Left renal pelvis (tissue), 4 donors: Measurements from ENCODE around the gene GAL3ST2. TPM values are rescaled to one million over a fixed set of nuclear protein-coding genes. Genes with fewer than 3 reads are reported as not detected.

ENCODE experiments used
- DNase-seq, 4 donors: peaks; one replicate each; pipeline ENCODE4 v3.0.0-alpha.2; 2013; ENCODE audit warnings: low read depth in 4 of 4, low spot score in 3 of 4
- polyA plus RNA-seq, 4 donors: library from polyadenylated mRNA; unstranded; fragments of 120-200 nt; gene quantifications; one replicate each; pipeline ENCODE4 v1.2.1, GENCODE V29; 2013; ENCODE audit not compliant: insufficient read length in 4 of 4

The GAL3ST2 gene
- polyA plus RNA-seq, 4 donors = 0.16 to 0.87 (median 0.28) TPM

DNA sequence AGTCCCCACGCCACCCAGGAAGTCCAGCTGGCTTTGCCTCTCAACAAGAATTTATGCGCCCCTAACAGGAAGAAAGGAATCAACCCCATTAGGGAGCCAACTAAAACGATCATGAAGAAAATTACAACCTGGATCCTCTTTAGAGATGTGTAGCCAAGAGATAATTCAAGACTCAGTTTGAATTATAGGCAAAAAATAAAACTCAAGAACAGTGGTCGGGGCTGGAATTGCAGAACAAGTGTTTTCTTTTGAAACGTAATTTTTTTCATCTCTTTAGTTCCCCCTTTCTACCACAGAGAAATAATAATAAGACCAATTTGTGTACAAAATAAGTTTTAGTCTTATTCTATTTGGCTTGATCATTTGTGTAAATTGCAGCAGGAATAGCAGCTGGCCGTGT, 59.7 kb downstream of the GAL3ST2 start:
- no peak for DNase-seq

DNA sequence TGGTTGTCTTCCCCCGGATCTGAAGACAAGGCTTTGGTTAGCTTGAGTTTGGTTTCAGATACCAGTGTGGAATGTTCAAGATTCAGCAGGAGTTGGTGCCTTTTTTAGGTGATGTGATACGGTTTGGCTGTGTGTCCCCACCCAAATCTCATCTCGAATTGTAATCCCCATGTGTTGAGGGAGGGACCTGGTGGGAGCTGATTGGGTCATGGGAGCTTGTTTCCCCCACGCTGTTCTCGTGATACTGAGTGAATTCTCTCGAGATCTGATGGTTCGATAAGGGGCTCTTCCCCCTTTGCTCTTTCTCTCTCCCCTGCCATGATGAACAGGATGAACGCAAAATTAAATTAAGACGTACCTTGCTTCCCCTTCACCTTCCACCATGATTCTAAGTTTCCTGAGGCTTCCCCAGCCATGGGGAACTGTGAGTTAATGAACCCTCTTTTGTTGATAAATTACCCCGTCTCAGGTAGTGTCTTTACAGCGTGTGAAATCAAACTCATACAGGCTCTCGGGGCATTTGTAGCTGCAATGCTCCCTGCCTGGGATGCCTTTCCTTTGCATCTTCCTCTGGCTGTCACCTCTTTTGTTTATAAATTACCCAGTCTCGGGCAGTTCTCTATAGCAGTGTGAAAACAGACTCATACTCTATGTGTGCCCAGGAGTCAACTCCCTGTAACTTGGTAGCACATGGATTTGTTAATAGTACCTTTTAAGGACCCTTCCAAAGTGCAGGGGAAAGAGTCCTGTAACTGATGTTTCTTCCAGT, 60.8 kb downstream of the GAL3ST2 start:
- DNase-seq = no peak

DNA sequence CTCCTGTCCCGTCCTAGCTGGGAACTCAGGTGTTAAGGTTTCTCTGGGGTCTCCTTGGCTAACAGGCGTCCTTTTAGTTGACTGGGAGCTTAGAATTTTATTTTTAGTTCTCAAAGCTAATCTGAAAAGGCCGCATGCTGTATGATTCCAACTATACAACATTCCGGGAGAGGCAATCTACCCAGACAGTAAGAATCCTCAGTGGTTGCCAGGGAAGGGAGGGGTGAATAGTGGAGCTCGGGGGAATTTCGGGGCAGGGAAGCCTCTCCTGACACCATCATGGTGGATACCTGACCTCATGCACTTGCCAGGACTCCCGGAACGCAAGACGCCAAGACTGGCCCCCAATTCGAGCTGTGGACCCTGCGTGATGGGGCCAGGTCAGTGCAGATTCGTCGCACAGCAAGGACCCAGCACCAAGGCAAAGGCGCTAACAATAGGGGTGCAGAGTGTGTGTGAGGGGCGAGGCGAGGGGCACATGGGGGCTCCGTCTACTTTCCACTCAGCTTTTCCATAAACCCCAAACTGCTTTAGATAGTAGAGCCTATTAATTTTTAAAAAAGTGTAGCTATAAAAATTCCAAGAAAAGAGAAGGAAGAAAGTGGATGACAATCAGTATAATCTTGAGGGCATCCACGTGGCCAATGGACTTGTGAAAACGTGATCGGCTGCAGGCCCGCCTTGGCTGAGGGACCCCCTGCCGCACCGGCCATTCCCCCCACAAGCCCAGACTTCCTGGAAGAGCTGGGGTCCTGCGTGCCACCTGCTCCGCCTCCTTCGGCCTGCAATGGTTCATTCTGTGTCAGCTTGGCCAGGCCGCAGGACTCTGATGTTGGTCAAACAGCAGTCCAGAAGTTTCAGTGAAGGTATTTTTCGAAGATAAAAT, 64.8 kb downstream of the GAL3ST2 start:
- DNase-seq = no peak

DNA sequence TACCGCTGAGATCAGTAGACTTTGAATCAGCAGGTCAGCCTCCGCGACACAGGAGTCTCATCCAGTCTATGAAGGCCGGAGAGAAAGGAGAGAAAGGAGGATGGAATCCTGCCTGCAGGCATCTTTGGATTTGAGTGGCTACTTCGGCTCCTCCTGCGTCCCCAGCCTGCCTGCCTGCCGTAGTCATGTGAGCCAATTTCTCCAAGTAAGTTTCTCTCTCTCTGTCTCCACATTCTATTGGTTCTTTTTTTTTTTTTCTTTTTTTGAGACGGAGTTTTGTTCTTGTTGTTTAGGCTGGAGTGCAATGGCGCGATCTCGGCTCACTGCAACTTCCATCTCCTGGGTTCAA, 65.4 kb downstream of the GAL3ST2 start:
- no peak for DNase-seq

DNA sequence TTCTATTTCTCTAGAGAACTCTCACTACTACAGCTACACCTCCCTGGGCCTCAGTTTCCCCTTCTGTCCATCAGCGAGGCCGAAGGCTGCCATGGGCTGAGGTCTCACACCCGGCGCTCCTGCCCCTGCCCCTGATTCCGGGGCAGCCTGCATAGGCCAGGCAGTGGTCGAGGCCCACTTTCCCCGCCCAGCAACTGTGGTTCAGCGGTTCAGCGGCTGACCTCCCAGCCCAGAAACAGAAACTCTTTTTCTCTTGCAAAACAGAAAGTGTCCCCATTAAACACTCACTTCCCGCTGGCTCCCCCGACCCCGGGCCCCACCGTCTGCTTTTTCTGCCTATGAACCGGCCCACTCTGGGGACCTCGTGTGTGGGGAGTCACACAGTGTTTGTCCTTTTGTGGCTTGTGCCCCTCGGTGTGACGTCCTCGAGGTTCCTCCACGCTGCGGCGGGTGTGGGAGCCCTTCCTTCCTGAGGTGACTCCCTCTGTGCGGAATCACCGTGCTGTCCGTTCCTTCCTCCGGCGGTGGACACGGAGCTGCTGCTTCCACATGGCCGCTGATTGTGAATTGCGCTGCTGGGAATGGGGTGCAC, 66.1 kb downstream of the GAL3ST2 start:
- DNase-seq = no peak

DNA sequence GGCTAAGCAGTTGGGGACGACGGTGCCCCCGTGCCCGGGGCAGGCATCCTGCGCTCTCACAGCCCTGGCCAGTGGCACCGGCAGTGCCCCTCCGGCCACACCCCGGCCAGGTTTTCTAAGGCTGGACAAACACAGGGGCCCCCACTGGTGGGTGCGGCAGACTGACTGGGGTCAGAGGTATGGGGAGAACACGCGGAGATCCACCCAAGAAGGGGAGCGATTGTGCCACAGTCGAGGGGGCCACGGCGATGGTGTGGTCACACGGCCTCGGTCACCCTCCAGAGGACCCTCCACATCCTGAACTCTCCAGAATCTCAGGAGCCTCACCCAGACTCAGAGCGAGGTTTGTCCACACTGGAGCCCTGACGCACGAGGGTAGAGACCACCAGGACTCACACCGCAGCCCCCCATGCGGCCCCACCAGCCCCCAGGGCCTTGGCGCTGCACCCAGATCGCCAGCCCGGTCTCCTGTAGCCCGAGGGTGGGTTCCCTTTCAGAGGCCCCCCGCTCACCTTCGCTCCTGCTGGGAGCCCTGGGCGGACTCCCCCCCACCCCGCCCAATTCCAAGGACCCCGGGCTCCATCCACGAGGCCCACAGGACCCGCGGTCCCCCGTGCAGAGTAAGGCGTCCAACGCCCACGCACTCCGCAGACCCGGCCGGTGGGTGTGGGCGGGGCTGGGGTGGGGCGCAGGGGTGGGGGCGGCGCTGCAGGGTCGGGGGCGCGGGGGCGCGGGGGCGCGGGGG, 66.9 kb downstream of the GAL3ST2 start:
- DNase-seq = no peak

DNA sequence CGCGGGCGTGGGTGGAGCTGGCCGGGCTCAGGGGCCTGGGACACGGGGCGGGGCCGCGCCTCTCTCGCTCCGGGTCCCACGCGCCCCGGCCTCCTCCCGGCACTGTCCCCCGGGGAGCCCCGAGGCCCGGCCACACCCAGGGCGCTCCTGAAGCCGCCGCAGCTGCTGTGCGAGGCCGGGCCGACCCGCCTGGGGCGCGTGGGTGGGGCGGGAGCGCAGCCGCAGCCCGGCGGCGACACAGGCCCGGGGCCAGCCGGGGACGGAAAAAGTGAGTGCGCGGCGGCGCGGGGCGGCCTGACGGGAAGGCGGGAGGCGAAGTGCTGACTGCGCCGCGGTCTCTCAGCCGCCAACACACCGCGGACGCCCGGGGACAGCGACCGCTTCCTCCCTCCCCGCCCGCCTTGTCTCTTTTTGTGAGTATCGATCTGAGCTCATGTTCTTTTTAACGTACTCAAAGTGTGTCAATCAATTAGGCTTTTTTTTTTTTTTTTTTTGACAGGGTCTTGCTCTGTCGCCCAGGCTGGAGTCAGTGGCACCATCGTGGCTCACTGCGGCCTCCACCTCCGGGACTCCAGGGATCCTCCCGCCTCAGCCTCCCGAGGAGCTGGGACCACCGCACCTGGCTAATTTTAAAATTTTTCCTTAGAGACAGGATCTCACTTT, 67.6 kb downstream of the GAL3ST2 start:
- DNase-seq = peak in 1 of 4 donors; percentile 56

DNA sequence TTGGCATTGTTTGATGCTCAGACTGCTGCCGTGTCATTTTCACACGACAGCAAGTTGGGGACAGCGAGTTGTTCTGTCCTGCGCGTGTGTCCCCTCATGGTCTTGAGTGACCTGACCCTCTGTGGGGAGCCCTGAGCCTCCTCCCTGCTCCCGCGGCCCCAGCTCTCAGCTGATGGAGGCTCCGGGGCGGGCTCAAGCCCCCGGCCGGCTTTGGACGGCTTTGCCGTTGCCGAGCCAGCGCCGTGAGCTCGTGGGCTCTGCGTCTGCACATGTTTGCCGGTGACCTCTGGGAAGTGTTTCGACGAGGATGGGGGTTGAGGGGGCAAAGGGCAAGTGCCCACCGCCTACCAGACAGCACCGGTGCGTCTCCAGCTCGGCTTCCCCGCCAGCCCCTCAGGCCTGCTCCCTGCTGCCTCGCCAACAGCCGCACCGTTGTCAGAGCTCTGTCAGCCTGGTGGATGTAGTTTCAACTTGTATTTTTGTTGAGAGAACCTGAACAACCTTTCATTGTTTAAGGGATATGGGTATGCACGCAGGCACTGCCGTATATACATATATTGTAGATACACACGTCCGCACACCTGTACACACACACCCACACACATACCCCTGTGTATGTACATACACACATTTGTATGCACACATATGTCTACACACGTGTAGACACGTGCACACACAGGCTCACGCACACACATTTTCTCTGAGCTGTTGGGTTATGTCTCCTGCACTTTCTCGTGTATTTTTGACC, 68.4 kb downstream of the GAL3ST2 start:
- DNase-seq = no peak

DNA sequence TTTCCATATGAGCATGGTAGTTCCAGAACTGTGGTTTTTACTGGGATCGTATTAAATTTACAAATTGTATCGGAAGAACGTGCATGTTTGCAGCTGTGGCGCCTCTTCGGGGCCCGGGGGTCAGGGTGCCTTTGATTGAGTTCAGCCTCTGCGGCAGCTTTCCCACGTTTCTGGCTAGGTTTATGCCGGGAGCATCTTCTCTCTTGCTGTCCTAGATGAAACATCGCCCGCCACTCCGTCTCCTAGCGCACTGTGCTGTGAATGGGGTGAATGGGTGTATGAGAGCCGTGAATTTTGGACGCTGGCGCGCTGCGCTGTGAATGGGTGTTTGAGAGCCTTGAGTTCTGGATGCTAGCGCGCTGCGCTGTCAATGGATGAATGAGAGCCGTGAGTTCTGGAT, 69.8 kb downstream of the GAL3ST2 start:
- DNase-seq = no peak

DNA sequence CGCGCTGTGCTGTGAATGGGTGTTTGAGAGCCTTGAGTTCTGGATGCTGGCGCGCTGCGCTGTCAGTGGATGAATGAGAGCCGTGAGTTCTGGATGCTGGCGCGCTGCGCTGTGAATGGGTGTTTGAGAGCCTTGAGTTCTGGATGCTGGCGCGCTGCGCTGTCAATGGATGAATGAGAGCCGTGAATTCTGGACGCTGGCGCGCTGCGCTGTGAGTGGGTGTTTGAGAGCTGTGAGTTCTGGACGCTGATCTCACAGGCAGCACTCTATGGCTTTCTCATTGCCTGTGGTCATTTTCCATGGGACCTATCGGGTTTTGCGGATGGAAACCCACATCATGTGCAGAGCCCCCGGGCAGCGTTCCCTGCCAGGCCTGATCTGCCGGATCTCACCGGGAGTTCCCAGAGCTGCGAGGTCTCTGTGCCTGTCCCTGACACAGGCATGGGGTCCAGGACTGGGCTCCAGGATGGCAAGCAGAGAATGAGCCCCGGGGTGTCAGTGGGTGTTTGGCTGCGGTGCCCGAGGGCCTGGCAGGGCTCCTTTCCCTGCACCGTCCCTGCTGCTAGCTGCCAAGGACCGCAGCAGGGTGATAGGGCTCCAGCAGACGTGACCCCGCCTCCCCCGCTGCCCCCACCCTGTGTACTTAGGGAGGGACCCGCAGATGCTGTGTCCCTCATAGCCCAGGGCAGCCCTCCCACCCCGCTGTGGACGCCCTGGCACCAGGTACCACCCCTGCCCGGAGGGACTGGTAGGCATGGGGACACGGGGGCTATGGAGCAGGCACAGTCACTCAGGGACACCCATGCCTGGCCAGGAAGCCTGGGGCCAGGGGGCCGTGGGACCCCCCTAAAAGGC, 72.4 kb downstream of the GAL3ST2 start:
- no peak for DNase-seq

DNA sequence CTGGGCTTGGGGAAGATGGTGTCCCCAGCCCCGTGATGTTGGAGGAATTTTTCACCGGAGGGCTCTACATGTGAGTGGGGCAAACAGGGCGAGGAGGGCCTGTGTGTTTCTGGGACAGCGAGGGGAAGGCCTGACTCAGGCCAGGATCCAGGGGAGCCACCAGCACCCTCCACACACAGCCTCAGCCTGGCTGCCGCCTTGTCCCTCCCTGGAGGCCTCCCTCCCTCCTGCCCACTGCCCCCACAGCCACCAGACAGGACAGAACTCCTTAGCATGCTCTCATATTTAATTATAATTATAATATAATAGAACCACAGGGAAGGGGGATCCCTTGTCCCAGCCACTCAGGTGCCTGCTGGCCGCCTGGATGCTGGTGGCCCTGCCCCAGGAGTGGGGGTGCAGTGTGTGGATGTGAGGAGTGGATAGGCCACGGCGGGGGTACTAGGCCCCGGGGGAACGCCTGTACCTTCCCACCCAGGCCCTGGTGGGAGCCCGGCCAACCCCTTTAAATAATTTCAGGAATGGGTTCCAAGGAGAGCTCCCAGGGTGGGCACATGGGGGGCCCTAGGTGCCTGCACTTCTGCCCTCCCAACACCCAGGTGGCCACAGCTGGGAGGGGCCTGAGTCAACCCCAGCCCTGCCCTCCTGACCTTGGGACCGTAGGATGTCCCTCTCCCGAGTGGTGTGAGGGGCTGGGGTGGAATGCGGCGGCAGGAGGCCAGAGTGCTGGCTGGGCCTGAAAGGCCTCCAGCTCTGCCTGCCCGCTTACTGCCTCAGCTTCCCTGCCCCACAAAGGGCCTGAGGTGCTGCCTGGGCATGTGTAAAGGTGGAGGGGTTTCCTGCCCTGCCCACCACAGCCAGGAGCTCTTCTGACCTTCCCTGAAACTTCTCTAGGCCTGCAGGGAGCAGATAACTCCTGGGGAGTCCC, 73.3 kb downstream of the GAL3ST2 start:
- no peak for DNase-seq

DNA sequence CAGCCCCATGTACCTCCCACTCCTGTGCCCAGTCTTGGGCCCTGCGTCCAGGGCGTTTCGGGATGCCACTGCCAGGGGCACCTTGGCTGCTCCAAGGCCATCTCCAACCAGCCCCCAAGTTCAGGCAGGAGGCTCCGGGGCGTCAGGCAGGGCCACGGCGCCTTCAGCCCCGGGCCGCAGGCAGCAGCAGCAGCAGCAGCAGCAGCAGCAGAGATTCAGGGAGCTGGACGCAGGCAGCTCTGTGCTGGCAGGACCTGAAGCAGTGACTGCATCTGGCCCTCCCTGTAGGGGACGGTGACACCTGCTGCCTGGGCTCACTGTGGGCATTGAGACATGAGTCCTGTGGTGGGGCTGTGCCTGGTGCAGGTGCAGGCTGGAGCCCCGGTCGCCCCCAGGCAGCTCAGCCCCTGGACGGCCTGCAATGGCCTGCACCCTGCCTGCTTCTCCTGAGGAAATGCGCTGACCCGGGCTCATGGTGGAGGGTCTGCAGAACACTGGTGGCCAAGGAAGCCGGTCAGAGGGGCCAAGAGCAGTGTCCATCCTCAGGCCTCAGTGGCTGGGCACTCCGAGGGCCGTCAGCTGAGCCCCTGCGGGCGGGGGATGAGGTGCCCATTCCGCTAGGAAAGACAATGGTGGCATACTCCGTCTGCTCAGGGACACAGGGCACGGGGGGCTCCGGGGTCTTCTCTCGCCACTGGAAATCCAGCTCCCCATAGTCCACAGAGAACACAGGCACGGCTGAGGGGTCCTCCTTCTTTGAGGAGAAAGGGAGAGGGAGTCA, 74.1 kb downstream of the GAL3ST2 start:
- DNase-seq = no peak

DNA sequence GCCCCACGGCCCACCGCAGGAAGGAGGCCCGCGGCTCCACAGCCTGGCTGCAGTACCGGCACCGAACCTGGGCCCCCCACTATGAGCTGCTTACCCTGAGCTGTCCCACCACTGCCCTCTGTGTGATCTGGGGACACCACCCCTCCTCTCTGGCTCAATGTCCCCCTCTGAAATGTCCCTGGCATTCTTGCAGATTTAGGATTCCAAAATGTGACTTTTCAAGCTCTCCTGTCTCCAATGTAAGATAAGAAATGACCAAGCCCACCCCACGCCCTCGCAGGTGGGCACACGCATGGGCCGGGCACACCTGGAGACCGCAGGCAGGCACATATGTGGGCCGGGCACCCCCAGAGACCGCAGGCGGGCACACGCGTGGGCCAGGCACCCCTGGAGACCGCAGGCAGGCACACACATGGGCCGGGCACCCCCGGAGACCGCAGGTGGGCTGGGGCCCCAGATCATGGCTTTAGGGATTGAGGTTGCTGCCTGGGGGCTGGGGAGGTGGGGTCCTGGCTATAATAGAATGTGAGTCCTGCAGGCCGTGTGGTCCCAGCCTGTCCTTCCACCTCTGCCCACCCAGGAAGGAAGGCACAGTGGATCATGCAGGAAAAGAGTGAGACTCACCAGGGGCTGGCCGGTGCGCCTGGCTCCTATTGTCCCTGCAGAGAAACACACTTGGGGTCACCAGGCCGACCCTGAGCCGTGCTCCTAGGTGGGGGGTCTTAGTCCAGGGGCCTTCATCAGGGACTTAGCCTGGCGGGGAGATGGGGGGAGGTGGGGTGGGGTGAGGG, 74.9 kb downstream of the GAL3ST2 start:
- DNase-seq = no peak

DNA sequence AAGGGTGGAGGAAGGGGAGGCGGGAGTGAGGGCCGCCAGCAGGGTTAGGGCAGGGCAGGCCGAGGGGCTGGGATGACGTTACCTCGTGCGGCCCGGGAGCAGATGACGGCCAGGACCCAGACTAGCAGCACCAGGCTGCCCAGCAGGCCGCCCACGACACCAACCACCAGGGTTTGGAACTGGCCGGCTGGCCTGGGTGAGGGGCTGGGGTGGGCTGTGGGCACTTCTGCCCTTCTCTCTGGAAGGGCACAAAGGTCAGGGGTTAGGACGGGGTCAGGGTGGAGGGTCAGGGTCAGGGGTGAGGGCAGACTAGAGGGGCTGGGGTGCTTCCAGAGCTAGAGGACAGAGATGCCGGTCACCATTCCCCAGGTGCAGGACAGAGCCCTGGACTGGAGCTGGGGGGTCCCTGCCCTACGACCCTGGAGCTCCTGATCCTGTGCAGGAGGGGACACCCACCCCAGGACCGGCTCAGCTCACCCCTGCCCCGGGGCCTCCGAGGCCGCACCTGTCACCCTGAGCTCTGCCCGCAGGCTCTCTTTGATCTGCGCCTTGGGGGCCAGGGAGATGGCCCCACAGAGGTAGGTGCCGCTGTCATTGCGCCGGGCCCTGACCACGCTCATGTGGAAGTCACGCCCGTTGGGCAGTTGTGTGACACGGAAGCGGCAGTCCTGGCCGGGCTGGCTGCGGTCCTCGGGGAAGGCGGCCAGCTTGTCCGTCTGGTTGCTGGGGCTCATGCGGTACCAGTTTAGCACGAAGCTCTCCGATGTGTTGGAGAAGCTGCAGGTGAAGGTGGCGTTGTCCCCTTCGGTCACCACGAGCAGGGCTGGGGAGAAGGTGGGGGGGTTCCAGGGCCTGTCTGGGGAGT, 75.7 kb downstream of the GAL3ST2 start:
- DNase-seq = no peak

DNA sequence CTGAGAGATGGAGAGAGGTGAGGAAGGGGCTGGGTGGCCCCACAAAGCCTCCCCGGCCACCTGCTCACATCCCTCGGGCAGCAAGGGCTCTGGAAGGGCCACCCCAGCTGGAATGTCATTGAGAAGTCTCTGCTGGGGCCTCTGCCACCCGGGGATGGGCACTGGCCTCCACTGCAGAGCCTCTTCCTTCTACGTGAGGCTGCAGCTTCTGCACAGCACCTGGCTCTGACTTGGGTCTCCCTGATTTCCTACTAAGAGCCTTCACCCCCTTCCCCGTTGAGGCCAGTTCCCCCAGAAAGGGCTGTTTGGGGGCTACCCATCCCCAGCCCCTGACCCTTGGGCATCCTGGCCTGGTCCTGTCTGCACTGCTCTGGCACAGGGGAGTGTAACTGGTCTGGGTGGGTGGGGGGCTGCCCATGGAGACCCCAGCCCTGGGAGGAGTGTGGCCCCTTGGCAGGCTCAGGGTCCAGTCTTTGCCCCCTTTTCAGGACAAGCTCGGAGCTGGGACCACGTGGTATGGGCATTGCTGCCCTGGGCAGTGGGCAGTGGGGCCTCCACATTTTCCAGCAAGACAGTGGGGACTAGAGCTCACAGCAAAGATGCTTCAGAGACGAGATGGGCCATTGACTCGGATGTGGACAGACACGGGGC, 76.5 kb downstream of the GAL3ST2 start:
- DNase-seq = no peak
